Measurements from ENCODE around the gene CAPZB. TPM values are rescaled to one million over a fixed set of nuclear protein-coding genes. Genes with fewer than 3 reads are reported as not detected.
A peak's percentile ranks its signal among the peaks of the same experiment; 100 is the strongest.

CAPZB gene
- total RNA-seq, 3 donors from 2014 or later (not counting 1 experiment from before 2014, with no cell fraction given), result 369 to 393 (median 375) TPM

GRCh38 chr1:19436716-19437476, 48.4 kb downstream of the CAPZB start:
- ATAC-seq, result no peak
- 54% methylated on average over 4 of the region's 8 CpGs for WGBS (ENCODE audit: insufficient coverage)

DNA sequence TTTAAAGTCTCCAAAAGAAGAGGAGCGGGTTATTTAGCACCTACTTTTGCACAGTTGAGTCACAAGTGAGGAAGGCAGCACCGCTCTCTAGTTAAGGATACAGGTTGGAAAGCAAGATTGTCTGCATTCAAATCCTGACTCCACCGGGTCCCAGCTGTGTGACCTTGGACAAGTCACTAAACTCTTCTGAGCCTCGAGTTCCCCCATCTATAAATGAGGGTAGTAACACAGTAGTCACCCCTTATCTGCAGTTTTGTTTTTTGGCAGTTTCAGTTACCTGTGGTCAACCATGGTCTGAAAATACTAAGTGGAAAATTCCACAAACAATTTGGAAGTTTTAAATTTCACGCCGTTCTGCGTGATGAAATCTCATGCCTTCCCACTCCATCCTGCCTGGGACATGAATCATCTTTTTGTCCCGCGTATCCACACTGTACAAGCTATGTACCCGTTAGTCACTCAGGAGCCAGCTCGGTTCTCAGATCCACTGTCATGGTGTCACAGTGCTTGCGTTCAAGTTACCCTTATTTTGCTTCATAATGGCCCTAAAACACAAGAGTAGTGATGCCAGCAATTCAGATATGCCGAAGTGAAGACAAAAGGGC, 49.4 kb downstream of the CAPZB start:
- peak overlapping the region; percentile 61 to 65 for H3K27ac Mint-ChIP-seq
- TF ChIP-seq CTCF (IDR thresholded peaks at IDR 0.05), result no peak
- no peaks in the 10 kb centered on the region for H3K9me3 Mint-ChIP-seq
- H3K36me3 ChIP-seq (ENCODE audit: control insufficient read depth, insufficient read depth, low read length), result peaks cover 15% of the 10 kb centered on the region
- no peaks in the 10 kb centered on the region for H3K27me3 ChIP-seq (ENCODE audit: control insufficient read depth, insufficient read depth, low read length)
- DNase-seq (no peak), ATAC-seq (no peak)
- H3K9me3 ChIP-seq (ENCODE audit: control insufficient read depth, insufficient read depth, low read length), result no peaks in the 10 kb centered on the region
- peaks cover 46% of the 10 kb centered on the region for H3K4me1 ChIP-seq (ENCODE audit: control insufficient read depth, insufficient read depth, low read length)
- intact Hi-C loops (cut with micrococcal nuclease), result no loop called here
- WGBS (ENCODE audit: insufficient coverage), result 88% methylated on average over 13 of the region's 13 CpGs
- no peaks in the 10 kb centered on the region for H3K36me3 Mint-ChIP-seq
- no peak overlapping the region for H3K4me3 ChIP-seq (ENCODE audit: low read length)
- no peaks in the 10 kb centered on the region for H3K27me3 Mint-ChIP-seq (ENCODE audit: low read depth in 2 of 2)
- H3K27ac ChIP-seq (ENCODE audit: low read length), result no peak overlapping the region
- H3K4me1 Mint-ChIP-seq, result peaks cover 76 to 86% of the 10 kb centered on the region in 2 donors
- no peak overlapping the region for H3K4me3 Mint-ChIP-seq

More at GRCh38 chr1:19436716-19437476, 48.4 kb downstream of the CAPZB start:
- intact Hi-C loops (cut with micrococcal nuclease), result no loop called here
- no peak for DNase-seq
- H3K27ac Mint-ChIP-seq, result peak overlapping the region; percentile 61 to 65
- Histone ChIP-seq H3K4me3 (ENCODE audit: low read length) (no peak overlapping the region), H3K36me3 (ENCODE audit: control insufficient read depth, insufficient read depth, low read length) (peaks cover 15% of the 10 kb centered on the region), H3K27ac (ENCODE audit: low read length) (no peak overlapping the region), H3K9me3 (ENCODE audit: control insufficient read depth, insufficient read depth, low read length) (no peaks in the 10 kb centered on the region), H3K4me1 (ENCODE audit: control insufficient read depth, insufficient read depth, low read length) (peaks cover 45% of the 10 kb centered on the region), H3K27me3 (ENCODE audit: control insufficient read depth, insufficient read depth, low read length) (no peaks in the 10 kb centered on the region)
- TF ChIP-seq CTCF (IDR thresholded peaks at IDR 0.05), result no peak
- peaks cover 82 to 91% of the 10 kb centered on the region in 2 donors for H3K4me1 Mint-ChIP-seq
- H3K36me3 Mint-ChIP-seq, result no peaks in the 10 kb centered on the region
- no peak overlapping the region for H3K4me3 Mint-ChIP-seq
- no peaks in the 10 kb centered on the region for H3K27me3 Mint-ChIP-seq (ENCODE audit: low read depth in 2 of 2)
- H3K9me3 Mint-ChIP-seq, result no peaks in the 10 kb centered on the region

- Histone ChIP-seq H3K27ac (ENCODE audit: low read length) (no peak overlapping the region), H3K4me3 (ENCODE audit: low read length) (no peak overlapping the region), H3K27me3 (ENCODE audit: control insufficient read depth, insufficient read depth, low read length) (no peaks in the 10 kb centered on the region), H3K9me3 (ENCODE audit: control insufficient read depth, insufficient read depth, low read length) (no peaks in the 10 kb centered on the region), H3K4me1 (ENCODE audit: control insufficient read depth, insufficient read depth, low read length) (peaks cover 52% of the 10 kb centered on the region), H3K36me3 (ENCODE audit: control insufficient read depth, insufficient read depth, low read length) (peaks cover 15% of the 10 kb centered on the region)
- H3K9me3 Mint-ChIP-seq, result no peaks in the 10 kb centered on the region
- H3K27ac Mint-ChIP-seq, result peak overlapping the region; percentile 61 to 65
- H3K4me1 Mint-ChIP-seq, result peaks cover 78 to 87% of the 10 kb centered on the region in 2 donors
- WGBS (ENCODE audit: insufficient coverage), result 72% methylated on average over 4 of the region's 4 CpGs
- no peak for ATAC-seq
- H3K4me3 Mint-ChIP-seq, result no peak overlapping the region
- no peak for DNase-seq
- no peak for TF ChIP-seq CTCF (IDR thresholded peaks at IDR 0.05)
- intact Hi-C loops (cut with micrococcal nuclease), result no loop called here
- no peaks in the 10 kb centered on the region for H3K27me3 Mint-ChIP-seq (ENCODE audit: low read depth in 2 of 2)
- H3K36me3 Mint-ChIP-seq, result no peaks in the 10 kb centered on the region
Observed at GRCh38 chr1:19435181-19435580, 50.2 kb downstream of the CAPZB start.
